ENCODE results near the gene PLCXD1.

DNA sequence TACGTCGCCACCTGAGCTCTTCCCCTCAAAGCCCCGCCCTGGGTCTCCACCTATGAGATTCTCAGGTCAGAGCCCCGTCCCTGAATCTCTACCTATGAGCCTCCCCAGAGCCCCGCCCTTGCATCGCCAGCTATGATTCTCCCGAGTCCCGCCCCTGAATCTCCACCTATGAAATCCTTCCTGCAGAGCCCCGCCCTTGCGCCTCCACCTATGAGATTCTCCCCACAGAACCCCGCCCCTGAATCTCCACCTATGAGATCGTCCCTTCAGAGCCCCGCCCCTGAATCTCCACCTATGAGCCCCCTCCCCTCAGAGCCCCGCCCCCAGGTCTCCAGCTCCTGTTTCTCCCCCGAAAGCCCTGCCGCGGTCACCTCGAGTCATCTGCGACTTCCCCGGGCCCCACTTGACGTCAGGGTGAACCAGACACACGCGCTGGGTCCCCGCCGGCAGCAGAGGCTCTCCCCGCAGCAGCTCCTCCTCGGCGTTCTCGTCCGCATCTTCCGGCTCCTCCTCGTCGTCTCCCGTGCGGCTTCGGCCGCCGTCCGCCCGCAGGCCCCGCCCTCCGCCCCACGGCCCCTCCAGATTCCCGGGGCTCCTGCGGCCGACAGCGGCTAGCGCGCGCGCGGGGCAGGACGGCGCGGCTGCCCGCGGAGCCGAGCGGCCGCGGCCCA lies 37.0 kb downstream of the PLCXD1 start:
- TF ChIP-seq CTCF (IDR thresholded peaks at IDR 0.05): no peak
- TF ChIP-seq POLR2A (IDR thresholded peaks at IDR 0.05): peak; percentile 59

All from prostate gland (tissue), 2 donors.